ENCODE measurements around the gene SSBP2. TPM values are rescaled to one million over a fixed set of nuclear protein-coding genes. Genes with fewer than 3 reads are reported as not detected.

SSBP2 gene
- total and polyA plus RNA-seq, 5 donors from 2014 or later: 17.6 to 43.0 (median 37.4) TPM

GRCh38 chr5:81729276-81729675, 21.6 kb downstream of the SSBP2 start:
- Mint-ChIP-seq H3K27me3 (peaks cover 4% of the 10 kb centered on the region), H3K36me3 (no peaks in the 10 kb centered on the region), H3K9me3 (no peaks in the 10 kb centered on the region), H3K4me3 (no peak overlapping the region), H3K4me1 (peaks cover 8 to 24% (median 21%) of the 10 kb centered on the region in 4 donors), H3K27ac (no peak overlapping the region)
- Histone ChIP-seq H3K36me3 (ENCODE audit: control insufficient read depth, insufficient read depth, low read length) (no peaks in the 10 kb centered on the region), H3K4me1 (ENCODE audit: control insufficient read depth, insufficient read depth, low read length, poor library complexity, severe bottlenecking) (no peaks in the 10 kb centered on the region), H3K9me3 (ENCODE audit: control insufficient read depth in 2 of 2, low read length in 2 of 2) (no peaks in the 10 kb centered on the region), H3K4me3 (ENCODE audit: low read depth, low read length) (no peak overlapping the region), H3K27me3 (ENCODE audit: control insufficient read depth, insufficient read depth, low read length) (no peaks in the 10 kb centered on the region), H3K27ac (ENCODE audit: insufficient read depth, low read length, poor library complexity, severe bottlenecking) (no peak overlapping the region)
- DNase-seq (no peak), ATAC-seq (ENCODE audit: low read depth in 2 of 2) (no peak)

- H3K27ac ChIP-seq (ENCODE audit: insufficient read depth, low read length, poor library complexity, severe bottlenecking): no peak overlapping the region
- H3K9me3 Mint-ChIP-seq: no peaks in the 10 kb centered on the region
- no peaks in the 10 kb centered on the region for H3K4me1 ChIP-seq (ENCODE audit: control insufficient read depth, insufficient read depth, low read length, poor library complexity, severe bottlenecking)
- ATAC-seq (ENCODE audit: low read depth in 2 of 2) (no peak), DNase-seq (no peak)
- no peak overlapping the region for H3K4me3 Mint-ChIP-seq
- no peaks in the 10 kb centered on the region for H3K36me3 ChIP-seq (ENCODE audit: control insufficient read depth, insufficient read depth, low read length)
- no peaks in the 10 kb centered on the region for H3K36me3 Mint-ChIP-seq
- no peaks in the 10 kb centered on the region for H3K9me3 ChIP-seq (ENCODE audit: control insufficient read depth in 2 of 2, low read length in 2 of 2)
- H3K27me3 ChIP-seq (ENCODE audit: control insufficient read depth, insufficient read depth, low read length): no peaks in the 10 kb centered on the region
- H3K27me3 Mint-ChIP-seq: peaks cover 4% of the 10 kb centered on the region
- no peak overlapping the region for H3K4me3 ChIP-seq (ENCODE audit: low read depth, low read length)
- peaks cover 8 to 25% (median 20%) of the 10 kb centered on the region in 4 donors for H3K4me1 Mint-ChIP-seq
- H3K27ac Mint-ChIP-seq: no peak overlapping the region
Measured at GRCh38 chr5:81728301-81728700, 22.6 kb downstream of the SSBP2 start.

GRCh38 chr5:81726297-81726696, 24.6 kb downstream of the SSBP2 start:
- no peak for DNase-seq
- Mint-ChIP-seq H3K4me1 (peaks cover 13 to 40% (median 25%) of the 10 kb centered on the region in 4 donors), H3K36me3 (no peaks in the 10 kb centered on the region), H3K4me3 (no peak overlapping the region), H3K27me3 (peaks cover 4% of the 10 kb centered on the region), H3K9me3 (no peaks in the 10 kb centered on the region), H3K27ac (no peak overlapping the region)
- Histone ChIP-seq H3K9me3 (ENCODE audit: control insufficient read depth in 2 of 2, low read length in 2 of 2) (no peaks in the 10 kb centered on the region), H3K4me3 (ENCODE audit: low read depth, low read length) (no peak overlapping the region), H3K27me3 (ENCODE audit: control insufficient read depth, insufficient read depth, low read length) (no peaks in the 10 kb centered on the region), H3K27ac (ENCODE audit: insufficient read depth, low read length, poor library complexity, severe bottlenecking) (no peak overlapping the region), H3K36me3 (ENCODE audit: control insufficient read depth, insufficient read depth, low read length) (no peaks in the 10 kb centered on the region), H3K4me1 (ENCODE audit: control insufficient read depth, insufficient read depth, low read length, poor library complexity, severe bottlenecking) (no peaks in the 10 kb centered on the region)
- ATAC-seq (ENCODE audit: low read depth in 2 of 2): no peak

GRCh38 chr5:81724571-81724970, 26.3 kb downstream of the SSBP2 start:
- Histone ChIP-seq H3K4me1 (ENCODE audit: control insufficient read depth, insufficient read depth, low read length, poor library complexity, severe bottlenecking) (peaks cover 7% of the 10 kb centered on the region), H3K9me3 (ENCODE audit: control insufficient read depth in 2 of 2, low read length in 2 of 2) (no peaks in the 10 kb centered on the region), H3K27ac (ENCODE audit: insufficient read depth, low read length, poor library complexity, severe bottlenecking) (no peak overlapping the region), H3K4me3 (ENCODE audit: low read depth, low read length) (no peak overlapping the region), H3K36me3 (ENCODE audit: control insufficient read depth, insufficient read depth, low read length) (no peaks in the 10 kb centered on the region), H3K27me3 (ENCODE audit: control insufficient read depth, insufficient read depth, low read length) (no peaks in the 10 kb centered on the region)
- ATAC-seq (ENCODE audit: low read depth in 2 of 2) (no peak), DNase-seq (no peak)
- no peaks in the 10 kb centered on the region for H3K9me3 Mint-ChIP-seq
- peaks cover 4% of the 10 kb centered on the region for H3K27me3 Mint-ChIP-seq
- H3K4me3 Mint-ChIP-seq: no peak overlapping the region
- no peaks in the 10 kb centered on the region for H3K36me3 Mint-ChIP-seq
- no peak overlapping the region for H3K27ac Mint-ChIP-seq
- peaks cover 23 to 55% (median 37%) of the 10 kb centered on the region in 4 donors for H3K4me1 Mint-ChIP-seq

- no peak overlapping the region for H3K4me3 Mint-ChIP-seq
- H3K4me3 ChIP-seq (ENCODE audit: low read depth, low read length): no peak overlapping the region
- H3K27ac Mint-ChIP-seq: no peak overlapping the region
- no peaks in the 10 kb centered on the region for H3K36me3 ChIP-seq (ENCODE audit: control insufficient read depth, insufficient read depth, low read length)
- peaks cover 4% of the 10 kb centered on the region for H3K27me3 Mint-ChIP-seq
- ATAC-seq (ENCODE audit: low read depth in 2 of 2) (no peak), DNase-seq (no peak)
- H3K27ac ChIP-seq (ENCODE audit: insufficient read depth, low read length, poor library complexity, severe bottlenecking): no peak overlapping the region
- peaks cover 23 to 60% (median 37%) of the 10 kb centered on the region in 4 donors for H3K4me1 Mint-ChIP-seq
- peaks cover 7% of the 10 kb centered on the region for H3K4me1 ChIP-seq (ENCODE audit: control insufficient read depth, insufficient read depth, low read length, poor library complexity, severe bottlenecking)
- H3K9me3 Mint-ChIP-seq: no peaks in the 10 kb centered on the region
- H3K27me3 ChIP-seq (ENCODE audit: control insufficient read depth, insufficient read depth, low read length): no peaks in the 10 kb centered on the region
- H3K36me3 Mint-ChIP-seq: no peaks in the 10 kb centered on the region
- H3K9me3 ChIP-seq (ENCODE audit: control insufficient read depth in 2 of 2, low read length in 2 of 2): no peaks in the 10 kb centered on the region
Measured at GRCh38 chr5:81724108-81724507, 26.8 kb downstream of the SSBP2 start.

GRCh38 chr5:81721049-81721448, 29.8 kb downstream of the SSBP2 start:
- no peaks in the 10 kb centered on the region for H3K36me3 ChIP-seq (ENCODE audit: control insufficient read depth, insufficient read depth, low read length)
- no peaks in the 10 kb centered on the region for H3K27me3 ChIP-seq (ENCODE audit: control insufficient read depth, insufficient read depth, low read length)
- no peak overlapping the region for H3K4me3 ChIP-seq (ENCODE audit: low read depth, low read length)
- Mint-ChIP-seq H3K27ac (peak overlapping the region in 1 of 3 donors; percentile 22), H3K4me1 (peaks cover 34 to 62% (median 42%) of the 10 kb centered on the region in 4 donors), H3K4me3 (peak overlapping the region in 2 of 4 donors; percentile 4 to 19), H3K9me3 (no peaks in the 10 kb centered on the region), H3K27me3 (peaks cover 4% of the 10 kb centered on the region), H3K36me3 (no peaks in the 10 kb centered on the region)
- DNase-seq (no peak), ATAC-seq (ENCODE audit: low read depth in 2 of 2) (no peak)
- no peaks in the 10 kb centered on the region for H3K9me3 ChIP-seq (ENCODE audit: control insufficient read depth in 2 of 2, low read length in 2 of 2)
- H3K4me1 ChIP-seq (ENCODE audit: control insufficient read depth, insufficient read depth, low read length, poor library complexity, severe bottlenecking): peaks cover 7% of the 10 kb centered on the region
- H3K27ac ChIP-seq (ENCODE audit: insufficient read depth, low read length, poor library complexity, severe bottlenecking): no peak overlapping the region

- peak overlapping the region in 1 of 3 donors; percentile 19 for H3K27ac Mint-ChIP-seq
- H3K9me3 Mint-ChIP-seq: no peaks in the 10 kb centered on the region
- peaks cover under 1% of the 10 kb centered on the region for H3K27me3 Mint-ChIP-seq
- no peaks in the 10 kb centered on the region for H3K36me3 Mint-ChIP-seq
- H3K27me3 ChIP-seq (ENCODE audit: control insufficient read depth, insufficient read depth, low read length): no peaks in the 10 kb centered on the region
- H3K4me1 ChIP-seq (ENCODE audit: control insufficient read depth, insufficient read depth, low read length, poor library complexity, severe bottlenecking): peaks cover 7% of the 10 kb centered on the region
- ATAC-seq (ENCODE audit: low read depth in 2 of 2) (no peak), DNase-seq (no peak)
- H3K4me3 Mint-ChIP-seq: peak overlapping the region in 2 of 4 donors; percentile 10 to 32
- H3K4me1 Mint-ChIP-seq: peaks cover 36 to 64% (median 47%) of the 10 kb centered on the region in 4 donors
- no peaks in the 10 kb centered on the region for H3K36me3 ChIP-seq (ENCODE audit: control insufficient read depth, insufficient read depth, low read length)
- no peaks in the 10 kb centered on the region for H3K9me3 ChIP-seq (ENCODE audit: control insufficient read depth in 2 of 2, low read length in 2 of 2)
- no peak overlapping the region for H3K27ac ChIP-seq (ENCODE audit: insufficient read depth, low read length, poor library complexity, severe bottlenecking)
- H3K4me3 ChIP-seq (ENCODE audit: low read depth, low read length): no peak overlapping the region
Measured at GRCh38 chr5:81719743-81720345, 31.1 kb downstream of the SSBP2 start.

GRCh38 chr5:81718300-81718699, 32.6 kb downstream of the SSBP2 start:
- no peak for ATAC-seq (ENCODE audit: low read depth in 2 of 2)
- Histone ChIP-seq H3K27me3 (ENCODE audit: control insufficient read depth, insufficient read depth, low read length) (no peaks in the 10 kb centered on the region), H3K4me1 (ENCODE audit: control insufficient read depth, insufficient read depth, low read length, poor library complexity, severe bottlenecking) (peaks cover 7% of the 10 kb centered on the region), H3K9me3 (ENCODE audit: control insufficient read depth in 2 of 2, low read length in 2 of 2) (no peaks in the 10 kb centered on the region), H3K4me3 (ENCODE audit: low read depth, low read length) (no peak overlapping the region), H3K27ac (ENCODE audit: insufficient read depth, low read length, poor library complexity, severe bottlenecking) (no peak overlapping the region), H3K36me3 (ENCODE audit: control insufficient read depth, insufficient read depth, low read length) (no peaks in the 10 kb centered on the region)
- no peaks in the 10 kb centered on the region for H3K27me3 Mint-ChIP-seq
- peaks cover 34 to 66% (median 44%) of the 10 kb centered on the region in 4 donors for H3K4me1 Mint-ChIP-seq
- peak in 1 of 3 donors; percentile 15 for DNase-seq
- H3K9me3 Mint-ChIP-seq: no peaks in the 10 kb centered on the region
- peak overlapping the region in 1 of 4 donors; percentile 15 for H3K4me3 Mint-ChIP-seq
- H3K27ac Mint-ChIP-seq: peak overlapping the region in 1 of 3 donors; percentile 27
- H3K36me3 Mint-ChIP-seq: peaks cover 4% of the 10 kb centered on the region
